ENCODE measurements around the gene ARHGDIA.
"Not testable (repeated sequence)": the region's sequence is repeated elsewhere in the genome, so short reads cannot be mapped to it uniquely, and the experiment has no call there.

Gene ARHGDIA

GRCh38 chr17:81842725-81843504 is 28.2 kb downstream of the ARHGDIA start:
- DNase-seq (ENCODE audit: low read depth), result peak; percentile 46

GRCh38 chr17:81842378-81842724 is 28.8 kb downstream of the ARHGDIA start:
- no peak for DNase-seq (ENCODE audit: low read depth)

DNA sequence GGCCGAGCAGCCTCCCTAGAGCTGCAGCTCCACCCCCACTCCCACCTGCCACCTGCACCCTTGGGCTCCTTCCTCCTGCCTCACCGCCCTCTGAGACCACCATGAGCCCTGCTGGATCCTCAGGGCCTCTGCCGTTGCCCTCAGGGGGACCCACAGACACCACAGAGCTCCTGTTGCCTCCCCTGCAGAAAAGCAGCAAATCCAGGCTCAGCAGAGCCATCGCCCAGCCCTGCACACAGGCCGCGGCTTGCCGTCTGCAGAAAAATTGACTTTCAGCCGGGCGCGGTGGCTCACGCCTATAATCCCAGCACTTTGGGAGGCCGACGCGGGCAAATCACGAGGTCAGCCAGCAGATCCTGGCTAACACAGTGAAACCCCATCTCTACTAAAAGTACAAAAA is 29.3 kb downstream of the ARHGDIA start:
- no peak for DNase-seq (ENCODE audit: low read depth)

DNA sequence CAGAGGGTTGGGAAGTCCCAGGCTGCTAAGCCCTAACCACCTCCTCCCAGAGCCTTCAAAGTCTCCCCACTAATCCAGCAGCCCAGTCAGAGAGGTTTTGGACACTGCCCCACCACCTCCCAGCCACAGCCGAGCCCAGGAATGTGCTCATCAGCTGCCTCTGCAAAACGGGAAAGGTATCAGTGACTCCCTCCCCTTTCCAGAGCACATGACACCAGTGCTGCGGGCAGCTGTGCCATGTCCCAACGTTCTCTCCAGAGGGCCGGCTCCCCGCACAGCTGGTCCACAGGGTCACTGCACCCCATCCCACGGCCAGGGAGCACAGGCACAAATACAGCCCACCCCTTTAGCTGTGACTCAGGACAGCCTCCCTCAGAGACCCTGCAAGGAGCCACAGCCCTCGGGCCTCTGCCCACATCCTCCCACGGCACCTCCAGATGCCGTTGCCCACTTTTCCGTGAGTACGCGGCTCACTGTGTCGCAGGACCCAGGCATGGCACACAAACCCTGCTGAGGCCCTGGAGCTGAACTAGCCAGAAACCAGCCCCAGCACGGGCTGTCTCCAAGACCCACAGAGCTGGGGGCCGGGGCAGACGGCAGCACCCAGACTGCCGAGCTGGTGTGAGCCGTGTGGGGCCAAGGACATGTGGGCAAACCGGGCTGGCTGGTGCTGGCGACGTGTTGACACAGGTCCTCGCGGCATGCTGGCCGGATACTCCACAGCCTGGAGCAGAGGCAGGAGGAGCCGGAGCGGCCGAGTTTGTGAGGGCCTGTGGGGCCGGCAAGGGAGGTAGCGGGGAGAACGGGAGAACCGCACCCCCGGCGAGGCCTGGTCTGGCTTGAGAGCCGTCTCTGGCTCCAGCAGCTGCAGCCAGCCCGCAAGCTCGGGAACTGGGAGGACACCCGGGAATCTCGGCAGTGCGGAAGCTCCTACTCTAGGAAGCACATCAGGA is 30.0 kb downstream of the ARHGDIA start:
- DNase-seq (ENCODE audit: low read depth), result no peak

DNA sequence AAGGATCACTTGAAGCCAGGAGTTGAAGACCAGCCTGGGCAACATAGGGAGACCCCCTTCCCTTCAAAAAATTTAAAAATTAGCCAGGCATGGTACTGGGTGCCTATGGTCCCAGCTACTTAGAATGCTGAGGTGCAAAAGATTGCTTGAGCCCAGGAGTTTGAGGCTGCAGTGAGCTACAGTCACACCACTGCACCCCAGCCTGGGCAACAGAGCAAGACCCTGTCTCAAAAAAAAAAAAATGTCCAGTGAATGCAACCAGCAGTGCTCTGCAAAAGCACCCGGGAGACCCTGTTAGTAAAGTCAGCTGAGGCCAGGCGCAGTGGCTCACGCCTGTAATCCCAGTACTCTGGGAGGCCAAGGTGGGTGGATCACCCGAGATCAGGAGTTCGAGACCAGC is 31.1 kb downstream of the ARHGDIA start:
- not testable (repeated sequence) for DNase-seq (ENCODE audit: low read depth)

- DNase-seq (ENCODE audit: low read depth), result no peak
Measured at GRCh38 chr17:81839301-81839700, 31.8 kb downstream of the ARHGDIA start.

GRCh38 chr17:81838753-81839255 is 32.3 kb downstream of the ARHGDIA start:
- DNase-seq (ENCODE audit: low read depth), result no peak

DNA sequence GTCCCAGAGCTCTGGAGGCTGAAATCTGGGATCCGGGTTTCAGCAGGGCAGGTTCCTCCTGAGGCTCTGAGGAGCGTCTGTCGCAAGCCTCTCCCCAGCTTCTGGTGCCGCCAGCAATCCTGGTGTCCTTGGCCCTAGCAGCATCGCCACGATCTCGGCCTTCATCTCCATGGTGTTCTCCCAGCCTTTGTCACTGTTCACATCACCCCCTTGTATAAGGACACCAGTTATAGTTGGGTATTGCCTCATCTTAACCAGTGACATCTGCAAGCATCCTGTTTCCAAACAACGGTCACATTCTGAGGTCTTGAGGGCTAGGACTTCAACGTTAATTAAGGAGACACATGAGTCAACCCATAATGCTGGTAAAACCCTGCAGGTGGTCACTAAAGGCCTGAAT is 33.5 kb downstream of the ARHGDIA start:
- DNase-seq (ENCODE audit: low read depth), result no peak

- DNase-seq (ENCODE audit: low read depth), result no peak
Measured at GRCh38 chr17:81834831-81835267, 36.3 kb downstream of the ARHGDIA start, which contains the start of gene PPP1R27. Gene PPP1R27, minus strand, starts transcription at chr17:81835050. Its CDS starts 97 bp downstream, at chr17:81834953.

GRCh38 chr17:81833921-81834830 is 37.0 kb downstream of the ARHGDIA start:
- no peak for DNase-seq (ENCODE audit: low read depth)

- peak; percentile 98 for DNase-seq (ENCODE audit: low read depth)
Measured at GRCh38 chr17:81833160-81833920, 37.8 kb downstream of the ARHGDIA start, which contains the start of gene MCRIP1. Gene MCRIP1, minus strand, starts transcription at chr17:81833291. Its CDS starts 8,785 bp downstream, at chr17:81824506.

- DNase-seq (ENCODE audit: low read depth), result peak; percentile 56
Measured at GRCh38 chr17:81832608-81833159, 38.5 kb downstream of the ARHGDIA start.

DNA sequence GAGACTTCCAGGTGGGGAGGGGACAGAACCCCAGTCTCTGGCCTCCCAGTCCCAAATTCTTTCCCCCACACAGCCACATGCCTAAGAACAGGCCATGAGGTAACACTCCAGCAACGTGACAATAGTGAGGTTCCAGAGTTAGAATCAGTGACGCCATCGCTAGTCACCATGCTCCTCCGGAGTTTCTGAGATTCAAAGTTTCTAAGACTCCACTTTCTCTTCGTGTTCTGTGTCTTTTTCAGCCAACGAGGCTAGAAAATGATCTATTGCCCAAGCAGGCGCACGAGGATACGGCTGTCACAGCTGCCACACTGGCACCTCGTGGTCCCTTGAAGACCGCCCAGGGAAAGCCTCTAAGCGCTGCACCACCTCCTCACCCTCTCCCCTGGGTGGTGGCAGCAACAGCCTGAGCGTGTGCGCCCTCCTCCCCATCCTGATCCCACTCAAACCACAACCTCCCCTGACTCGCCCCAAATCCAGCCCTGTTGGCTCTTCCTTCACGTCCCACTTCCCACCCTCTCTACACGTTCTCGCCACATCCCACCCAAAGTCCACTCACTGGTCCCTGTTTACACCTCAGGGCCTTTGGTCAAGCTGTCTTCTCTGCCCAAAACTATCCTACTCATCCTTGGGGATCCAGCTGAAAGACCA is 39.1 kb downstream of the ARHGDIA start:
- peak; percentile 86 for DNase-seq (ENCODE audit: low read depth)

DNA sequence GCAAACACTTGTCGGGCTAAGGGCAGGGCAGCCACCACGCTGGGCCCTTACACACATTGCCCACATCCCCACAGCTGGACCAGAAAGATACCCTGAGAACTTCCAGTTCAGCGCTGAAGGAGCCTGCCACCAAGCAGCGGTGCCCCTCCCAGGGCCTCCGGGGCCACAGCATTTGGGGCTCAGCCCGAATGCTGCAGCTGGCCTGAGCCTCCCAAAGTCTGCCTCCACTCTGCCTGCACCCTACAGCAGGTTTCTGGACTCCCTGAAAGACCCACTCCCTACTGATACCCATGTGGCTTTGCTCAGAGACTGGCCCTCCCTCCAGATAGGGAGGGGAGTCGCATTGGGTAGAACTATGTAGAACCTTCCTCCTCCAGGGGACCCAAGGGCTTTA is 39.6 kb downstream of the ARHGDIA start:
- DNase-seq (ENCODE audit: low read depth), result no peak

- DNase-seq (ENCODE audit: low read depth), result no peak
Measured at GRCh38 chr17:81829858-81830257, 41.3 kb downstream of the ARHGDIA start.

DNA sequence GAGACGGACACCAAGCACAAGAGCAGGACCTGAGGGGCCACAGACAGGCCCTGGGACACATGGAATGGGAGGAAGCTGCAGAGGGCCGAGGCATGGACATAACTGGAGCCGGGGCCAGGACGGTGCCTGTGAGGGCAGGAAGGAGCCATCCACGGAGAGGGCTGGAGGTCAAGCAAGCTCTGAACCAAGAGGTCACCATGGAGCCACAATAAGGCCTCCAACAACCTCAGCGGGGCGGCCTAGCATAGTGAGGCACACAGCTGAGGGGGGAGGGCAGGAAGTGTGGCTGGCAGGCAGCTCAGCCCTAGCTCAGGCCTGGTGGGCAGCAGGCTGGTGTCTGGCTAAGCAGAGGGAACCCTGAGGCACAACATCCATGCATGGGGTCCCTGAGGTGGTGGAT is 42.5 kb downstream of the ARHGDIA start:
- DNase-seq (ENCODE audit: low read depth), result no peak

- DNase-seq (ENCODE audit: low read depth), result no peak
Measured at GRCh38 chr17:81825841-81826466, 45.2 kb downstream of the ARHGDIA start.

DNA sequence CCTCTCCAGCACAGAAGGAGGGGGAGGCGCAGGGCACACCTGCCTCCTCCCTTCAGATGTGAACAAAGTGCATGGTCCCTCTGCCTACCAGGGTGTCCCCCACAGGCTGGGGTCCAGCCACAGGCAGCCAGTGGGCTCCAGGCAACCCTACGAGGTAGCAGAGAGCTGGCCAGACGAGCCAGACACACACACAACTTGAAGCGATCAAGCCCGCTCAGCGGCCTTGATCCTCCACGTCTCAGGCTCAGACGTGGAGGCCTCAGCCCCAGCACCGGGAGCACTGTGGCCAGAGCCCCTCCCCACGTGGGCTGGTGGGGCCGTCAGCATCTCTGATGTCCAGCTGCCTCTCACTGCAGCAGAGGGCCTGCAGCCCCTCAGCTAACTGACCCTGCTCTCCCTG is 46.5 kb downstream of the ARHGDIA start:
- DNase-seq (ENCODE audit: low read depth), result no peak

DNA sequence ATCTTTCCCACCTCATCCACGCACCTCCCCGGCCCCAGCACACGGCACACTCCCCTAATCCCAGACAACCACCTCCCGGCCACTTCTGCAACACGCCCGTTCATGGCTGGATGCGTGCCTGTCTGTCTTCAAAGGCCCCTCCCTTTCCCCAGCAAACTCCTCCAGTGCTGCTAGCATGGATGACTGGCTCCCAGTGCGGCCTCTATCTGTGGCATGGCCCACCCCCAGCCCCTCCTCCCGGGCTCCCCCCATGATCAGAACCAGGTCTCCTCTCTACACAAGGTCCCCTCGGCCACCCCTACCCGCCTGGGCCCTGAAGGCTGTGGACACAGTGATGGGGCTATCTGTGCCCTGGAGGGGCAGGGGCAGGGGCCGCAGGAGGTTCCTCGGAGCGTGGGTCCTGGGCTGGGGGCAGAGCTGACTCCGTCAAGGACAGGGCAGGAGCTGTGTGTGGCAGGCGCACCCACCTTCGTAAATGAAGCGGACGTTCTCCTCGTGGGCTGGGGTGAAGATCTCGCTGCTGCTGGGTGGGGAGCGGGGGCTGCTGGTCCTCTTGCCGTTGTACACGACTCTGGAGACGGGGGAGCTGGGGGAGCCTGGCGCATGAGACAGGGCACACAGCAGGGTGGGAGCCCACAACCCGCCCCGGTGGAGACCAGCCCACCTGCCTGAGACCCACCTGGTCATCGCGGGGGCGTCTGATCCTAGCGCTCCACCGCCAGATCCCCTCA is 47.2 kb downstream of the ARHGDIA start:
- no peak for DNase-seq (ENCODE audit: low read depth)

All from ELR (cell line).